Sciatic nerve (tissue), 2 donors: Measurements from ENCODE around the gene NTM. TPM values are rescaled to one million over a fixed set of nuclear protein-coding genes. Genes with fewer than 3 reads are reported as not detected.
"Not testable (repeated sequence)": the region's sequence is repeated elsewhere in the genome, so short reads cannot be mapped to it uniquely, and the experiment has no call there.

Experiments
- ATAC-seq: fragments of 200-7000 bp; cut with Tn5 transposase; one replicate; pipeline ENCODE4 v1.9.1; 2020; ENCODE audit warnings: mild to moderate bottlenecking, moderate library complexity
- DNase-seq: peaks from one replicate; pipeline ENCODE4 v3.0.0-alpha.2; 2020; ENCODE audit warnings: low spot score
- intact Hi-C: fragments of 100-400 bp; cut with DNase I; formaldehyde crosslinking; loops from one replicate; pipeline ENCODE4 v1.14.2; 2022
- total RNA-seq: library from RNA; stranded (reverse); fragmentation: NEBNext Ultra II Directional; extraction: Animal tissue kit (Norgen Biotek cat#: 25700); gene quantifications from one replicate; pipeline ENCODE4 v1.2.1, GENCODE V29; 2021
- donor health status: DM: no; HTN: no; CAD: no.
- donor health status: DM: no; HTN: no; CAD: no.

Gene NTM
- total RNA-seq, 1 donor from 2014 or later: 19.5 TPM

DNA sequence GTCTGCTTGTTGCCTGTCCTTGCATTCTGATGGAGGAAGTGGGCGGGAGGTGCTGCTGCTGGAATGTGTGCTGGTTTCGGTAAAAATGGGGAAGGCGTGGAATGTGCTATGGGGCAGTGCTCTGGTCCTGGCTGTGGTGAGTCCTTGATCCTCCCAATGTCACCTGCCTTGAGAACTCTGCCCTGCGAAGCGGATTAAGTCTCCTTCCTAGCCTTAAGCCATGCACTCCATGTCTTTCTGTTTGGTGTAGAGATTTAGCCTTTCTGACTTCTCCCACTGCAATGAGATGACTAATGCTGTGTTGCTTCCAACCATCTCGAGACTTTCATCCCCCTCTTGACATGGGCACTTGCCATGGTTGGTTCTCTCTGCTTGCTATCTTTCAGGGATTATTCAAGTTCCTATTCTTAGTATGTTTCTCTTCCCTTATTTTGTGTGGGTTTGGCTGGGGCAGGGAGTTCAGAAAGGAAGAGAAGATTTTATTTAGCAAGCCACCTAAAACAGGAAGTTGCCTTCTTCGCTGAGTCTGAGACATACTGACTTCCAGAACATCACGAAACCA is 687.9 kb downstream of the NTM start:
- intact Hi-C loops: no loop called here
- ATAC-seq (peak; percentile 65), DNase-seq (no peak)

DNA sequence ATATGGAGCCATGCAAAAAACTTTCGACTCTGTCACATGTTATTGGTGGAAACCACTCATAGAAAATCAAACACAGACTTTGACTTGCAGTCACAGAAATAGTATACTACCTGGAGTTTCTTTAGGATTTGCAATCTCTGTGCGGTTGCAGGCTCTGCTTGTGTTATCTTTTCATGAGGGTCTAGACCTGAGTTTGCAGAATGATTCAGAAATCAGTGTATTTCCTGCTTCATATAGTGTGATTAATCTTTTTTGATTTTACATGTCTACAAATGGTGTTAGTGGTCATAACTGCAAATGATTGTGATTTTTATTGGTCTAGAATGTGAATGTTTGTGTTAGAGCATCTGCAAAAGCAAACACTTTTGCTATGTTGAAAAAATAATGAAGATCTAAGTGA is 690.2 kb downstream of the NTM start:
- intact Hi-C loops: no loop called here
- DNase-seq (no peak), ATAC-seq (no peak)

DNA sequence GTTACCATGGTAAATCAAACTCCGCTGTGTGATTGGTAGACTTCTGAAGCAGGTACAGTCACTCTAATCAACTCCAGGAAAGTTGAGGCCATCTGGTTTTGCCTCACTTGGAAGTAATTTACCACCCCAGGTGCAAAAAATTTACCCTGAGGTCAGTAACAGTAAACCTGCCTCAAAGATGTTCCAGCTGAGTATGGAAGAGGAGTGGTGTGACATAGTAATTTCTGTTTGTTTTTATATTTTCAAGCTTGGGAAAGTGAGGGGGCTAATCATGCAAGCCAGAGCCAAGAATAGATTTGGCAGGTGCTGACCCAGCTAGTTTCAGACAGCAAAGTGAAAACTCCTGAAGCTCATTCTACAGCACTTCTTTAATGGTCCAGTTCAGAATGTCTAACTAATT is 691.6 kb downstream of the NTM start:
- intact Hi-C loops: no loop called here
- ATAC-seq: no peak
- DNase-seq: no peak

DNA sequence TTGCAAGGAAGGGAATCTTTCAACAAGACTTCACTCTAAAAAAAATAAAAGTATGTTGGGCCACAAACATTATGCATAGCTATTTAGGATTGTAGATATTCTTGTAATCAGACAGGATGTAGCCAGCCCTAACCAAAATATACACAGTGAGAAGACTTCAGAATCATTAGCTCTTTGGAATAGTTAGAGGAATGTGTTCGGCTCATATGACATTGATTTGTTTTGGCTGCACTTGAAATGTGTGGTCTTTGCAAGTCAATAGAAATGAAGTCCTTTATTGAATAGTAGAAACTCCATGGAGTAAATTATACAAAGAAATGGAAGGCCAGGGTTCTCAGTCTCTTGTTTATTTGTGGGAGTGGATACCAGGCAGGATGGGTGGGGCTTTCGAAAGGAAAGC is 692.1 kb downstream of the NTM start:
- DNase-seq (no peak), ATAC-seq (no peak)
- intact Hi-C loops: no loop called here

DNA sequence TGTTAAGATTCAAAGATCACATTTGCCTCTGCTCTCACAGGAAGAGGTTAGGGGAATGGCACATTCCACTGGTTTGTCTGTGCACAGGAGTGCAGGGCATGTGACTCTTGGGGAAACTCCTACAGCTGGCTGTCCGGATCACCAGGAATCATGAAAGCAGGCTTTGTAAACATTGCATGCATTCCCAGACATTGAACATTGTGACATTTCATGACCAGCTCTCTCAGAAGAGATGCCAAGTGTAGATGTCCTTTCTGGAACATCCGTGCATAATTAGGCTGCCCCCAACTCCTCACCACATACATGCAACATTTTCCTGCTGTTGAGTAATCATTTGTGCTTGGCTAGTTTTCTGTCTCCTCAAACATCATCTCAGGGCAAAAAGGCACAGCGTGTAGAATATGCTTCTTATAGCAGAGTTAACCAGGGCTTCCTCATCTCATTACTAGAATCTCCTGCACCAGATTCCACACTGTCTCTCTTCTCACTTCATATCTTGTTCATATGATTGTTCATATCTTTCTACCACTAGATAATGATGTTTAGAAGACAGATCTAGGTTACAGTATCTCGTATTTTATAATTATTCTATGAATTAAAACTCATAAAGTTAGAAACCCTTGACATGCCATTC is 694.7 kb downstream of the NTM start:
- ATAC-seq: peak; percentile 52
- no peak for DNase-seq
- intact Hi-C loops: no loop called here

DNA sequence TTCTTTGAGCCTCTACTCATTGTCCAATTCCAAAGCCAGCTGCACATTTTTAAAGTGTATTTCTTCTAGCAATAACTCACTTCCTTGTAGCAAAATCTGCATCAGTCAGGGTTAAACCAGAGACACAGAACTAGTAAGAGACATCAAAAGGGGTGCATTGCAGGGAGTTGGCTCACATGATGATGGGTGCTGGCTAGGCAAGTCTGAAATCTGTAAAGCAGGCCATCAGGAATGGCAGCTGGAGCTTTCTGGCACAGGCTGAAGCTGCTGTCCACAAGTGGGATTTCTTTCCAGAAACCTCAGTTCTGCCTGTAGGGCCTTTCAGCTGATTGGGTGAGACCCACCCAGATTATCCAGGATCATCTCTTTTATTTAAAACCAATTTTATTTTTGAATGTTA is 698.1 kb downstream of the NTM start:
- intact Hi-C loops: no loop called here
- DNase-seq (no peak), ATAC-seq (no peak)

DNA sequence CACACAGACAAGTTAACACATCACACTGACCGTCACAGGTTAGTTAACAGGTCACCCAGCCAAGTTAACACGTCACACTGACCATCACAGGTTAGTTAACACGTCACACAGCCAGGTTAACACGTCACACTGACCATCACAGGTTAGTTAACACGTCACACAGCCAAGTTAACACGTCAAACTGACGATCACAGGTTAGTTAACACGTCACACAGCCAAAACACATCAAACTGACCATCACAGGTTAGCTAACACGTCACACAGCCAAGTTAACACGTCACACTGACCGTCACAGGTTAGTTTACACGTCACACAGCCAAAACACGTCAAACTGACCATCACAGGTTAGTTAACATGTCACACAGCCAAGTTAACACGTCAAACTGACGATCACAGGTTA is 699.2 kb downstream of the NTM start:
- DNase-seq, intact Hi-C loops, ATAC-seq: not testable (repeated sequence)

DNA sequence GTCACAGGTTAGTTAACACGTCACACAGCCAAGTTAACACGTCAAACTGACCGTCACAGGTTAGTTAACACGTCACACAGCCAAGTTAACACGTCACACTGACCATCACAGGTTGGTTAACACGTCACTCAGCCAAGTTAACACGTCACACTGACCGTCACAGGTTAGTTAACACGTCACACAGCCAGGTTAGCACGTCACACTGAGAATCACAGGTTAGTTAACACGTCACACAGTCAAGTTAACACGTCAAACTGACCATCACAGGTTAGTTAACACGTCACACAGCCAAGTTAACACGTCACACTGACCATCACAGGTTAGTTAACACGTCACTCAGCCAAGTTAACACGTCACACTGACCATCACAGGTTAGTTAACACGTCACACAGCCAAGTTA is 700.5 kb downstream of the NTM start:
- intact Hi-C loops, ATAC-seq, DNase-seq: not testable (repeated sequence)

DNA sequence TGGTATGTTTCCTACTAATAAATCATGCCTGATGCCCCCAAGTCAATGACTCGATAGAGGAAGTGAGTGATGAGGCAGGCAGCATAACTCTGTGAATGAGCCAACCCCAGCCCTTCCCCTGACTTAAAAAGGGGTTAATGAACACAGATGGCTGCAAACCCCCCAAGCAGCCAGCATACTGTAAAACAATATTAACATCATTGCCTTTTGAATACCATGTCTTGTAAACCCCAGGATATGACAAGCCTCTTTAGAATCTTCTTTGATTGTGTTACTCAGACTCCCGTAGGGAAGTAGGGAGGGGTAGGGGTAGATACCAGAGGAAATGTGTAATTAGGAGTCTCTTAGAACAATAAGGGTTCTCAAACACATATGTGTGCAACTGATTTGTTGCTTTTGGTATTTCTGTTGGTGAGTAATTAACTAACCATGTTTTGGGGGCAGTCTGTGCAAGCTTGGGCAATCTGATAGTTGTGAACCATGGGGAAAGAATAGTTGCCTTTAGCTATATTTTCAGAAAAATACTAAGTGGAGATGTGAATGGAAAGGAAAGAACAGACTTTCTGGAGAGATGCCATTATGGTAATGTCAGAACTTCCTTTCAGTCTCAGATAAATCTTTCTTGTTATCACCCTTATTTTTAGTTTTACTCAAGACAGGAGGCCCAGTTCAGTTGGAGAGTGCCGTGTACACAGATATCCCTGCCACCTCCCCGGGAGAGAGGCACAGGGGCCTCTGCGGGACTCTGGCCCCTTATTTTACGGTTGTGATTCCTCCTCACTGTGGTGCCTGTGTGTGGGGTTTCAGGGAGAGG is 701.8 kb downstream of the NTM start:
- ATAC-seq (peak; percentile 83), DNase-seq (no peak)
- intact Hi-C loops: no loop called here

DNA sequence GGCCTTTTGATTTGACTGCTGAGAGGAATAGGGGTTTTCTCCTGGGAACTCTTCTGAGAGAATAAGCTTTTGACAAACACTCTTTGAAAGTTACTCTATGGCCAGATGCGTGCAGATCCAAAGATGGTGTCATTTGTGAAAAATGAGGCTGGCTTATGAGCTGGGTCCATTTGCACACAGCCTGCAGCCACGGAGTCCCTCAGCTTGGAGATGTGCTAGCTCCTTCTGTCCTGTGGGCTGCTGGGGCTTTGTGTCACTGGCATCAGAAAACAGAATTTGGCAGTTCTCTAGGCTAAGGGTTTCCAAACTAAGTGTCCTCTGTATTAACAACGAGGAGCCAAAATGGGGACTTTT is 702.4 kb downstream of the NTM start:
- DNase-seq: no peak
- intact Hi-C loops: no loop called here
- peak; percentile 76 for ATAC-seq

DNA sequence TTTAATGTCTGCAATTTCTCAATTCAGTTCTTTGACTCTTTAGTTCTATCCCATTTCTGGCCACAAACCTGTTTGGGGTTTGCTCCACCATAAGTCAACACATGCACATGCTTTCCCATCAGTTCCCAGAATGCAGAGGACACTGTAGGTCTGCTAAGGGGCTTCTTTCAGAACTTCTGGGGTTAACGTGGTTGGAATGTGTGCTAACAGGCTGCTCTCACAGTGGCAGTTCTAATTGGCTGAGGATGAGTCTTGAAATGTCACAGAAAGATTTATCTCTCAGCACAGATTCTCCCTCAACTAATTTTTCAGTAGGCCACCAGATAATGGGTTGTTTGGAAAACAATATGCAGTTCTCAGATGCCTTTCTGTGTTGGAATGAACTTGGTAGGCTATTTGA is 703.4 kb downstream of the NTM start:
- ATAC-seq (no peak), DNase-seq (no peak)
- intact Hi-C loops: no loop called here

DNA sequence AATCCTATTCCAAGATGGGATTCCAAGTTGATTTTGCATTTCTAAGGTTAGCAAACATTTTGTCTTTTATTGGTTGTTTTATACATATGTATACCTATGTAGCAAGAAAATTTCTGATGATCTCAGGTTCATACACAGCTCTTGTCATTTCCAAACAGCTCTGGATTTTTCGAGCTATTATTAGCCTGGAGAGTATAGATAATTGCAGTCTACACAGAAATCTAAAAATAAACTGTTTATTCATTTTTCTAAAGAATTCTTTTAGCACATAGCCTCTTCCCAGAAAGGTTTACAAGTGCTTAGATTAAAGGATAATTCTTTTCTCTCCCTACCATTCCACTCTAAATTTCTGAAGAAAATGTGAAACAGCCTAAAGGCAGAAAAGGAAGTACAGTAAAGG is 705.0 kb downstream of the NTM start:
- DNase-seq (no peak), ATAC-seq (no peak)
- intact Hi-C loops: no loop called here

DNA sequence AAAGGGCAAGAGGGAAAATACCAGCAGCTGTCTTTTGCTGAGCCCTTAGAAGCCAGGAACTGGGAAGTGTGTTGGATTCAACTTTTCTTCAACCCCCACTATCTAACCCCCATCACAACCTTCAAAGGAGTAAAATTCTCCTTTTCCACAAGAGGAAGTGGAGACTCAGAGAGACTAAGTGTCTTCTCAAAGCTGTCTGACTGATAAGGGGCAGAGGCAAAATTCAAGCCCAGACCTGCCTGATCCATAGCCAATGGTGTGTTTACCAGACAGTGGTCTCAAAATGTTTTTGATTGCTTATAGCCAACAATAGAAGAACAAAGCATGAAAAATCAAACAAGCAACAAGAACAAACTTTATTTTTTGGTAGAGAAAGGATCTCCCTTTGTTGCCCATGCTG is 707.0 kb downstream of the NTM start:
- intact Hi-C loops: no loop called here
- no peak for DNase-seq
- ATAC-seq: no peak

DNA sequence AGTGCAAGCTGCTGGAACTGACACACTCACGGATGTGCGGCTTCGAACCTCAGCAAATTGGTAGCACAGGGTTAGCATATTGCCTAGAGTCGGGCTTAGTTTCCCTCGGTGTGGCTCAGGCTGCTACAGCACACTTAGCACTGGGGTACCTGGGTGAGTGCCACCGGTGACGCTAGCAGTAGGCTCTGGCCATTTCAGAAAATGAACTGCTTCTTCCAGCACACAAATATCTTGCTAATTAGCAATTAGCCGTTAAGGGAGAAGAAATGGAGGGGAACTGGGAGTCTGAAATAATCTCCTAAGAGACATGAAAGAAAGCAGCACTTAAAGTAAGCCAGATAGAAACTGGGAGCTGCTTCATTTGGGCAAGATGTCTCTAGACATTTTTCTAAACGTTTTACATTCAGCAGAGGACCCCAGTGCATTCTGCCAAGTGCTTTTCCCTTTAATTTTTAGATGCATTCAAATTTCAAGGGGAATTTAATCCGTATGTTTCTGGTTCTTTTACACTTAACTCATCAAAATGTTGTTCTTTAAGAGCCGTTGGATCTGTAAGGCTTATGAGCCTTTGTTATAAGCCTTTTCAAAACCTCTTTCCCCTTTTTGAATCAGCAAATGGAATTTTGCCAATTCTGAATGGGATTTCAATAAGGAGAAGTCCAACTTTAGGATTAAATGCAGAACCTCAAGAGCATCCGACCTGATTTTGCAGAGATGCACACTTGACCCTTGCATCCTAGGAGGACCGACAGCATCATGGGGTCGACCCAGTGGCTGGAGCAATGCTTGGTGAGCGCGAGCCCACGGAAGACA is 708.1 kb downstream of the NTM start:
- DNase-seq (no peak), ATAC-seq (no peak)
- intact Hi-C loops: no loop called here

DNA sequence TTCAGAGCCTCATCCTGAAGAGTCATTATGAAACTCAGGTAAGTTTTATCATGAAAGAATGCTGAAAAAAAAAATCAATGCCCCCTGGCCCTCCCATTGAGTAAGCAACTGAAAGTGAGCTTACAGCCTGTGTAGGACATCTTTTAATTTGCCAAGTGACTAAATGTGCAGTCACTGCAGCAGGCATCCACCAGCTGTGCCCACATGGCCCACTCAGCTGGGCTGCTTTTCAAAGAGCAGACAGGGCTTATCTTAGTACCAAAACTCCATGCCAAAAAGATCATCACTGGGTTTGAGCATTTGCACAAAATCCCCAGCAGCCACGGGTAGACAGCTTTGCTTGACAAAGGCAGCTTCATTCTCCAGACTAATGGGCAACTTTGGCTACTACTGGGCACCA is 709.7 kb downstream of the NTM start:
- no peak for DNase-seq
- intact Hi-C loops: no loop called here
- no peak for ATAC-seq

DNA sequence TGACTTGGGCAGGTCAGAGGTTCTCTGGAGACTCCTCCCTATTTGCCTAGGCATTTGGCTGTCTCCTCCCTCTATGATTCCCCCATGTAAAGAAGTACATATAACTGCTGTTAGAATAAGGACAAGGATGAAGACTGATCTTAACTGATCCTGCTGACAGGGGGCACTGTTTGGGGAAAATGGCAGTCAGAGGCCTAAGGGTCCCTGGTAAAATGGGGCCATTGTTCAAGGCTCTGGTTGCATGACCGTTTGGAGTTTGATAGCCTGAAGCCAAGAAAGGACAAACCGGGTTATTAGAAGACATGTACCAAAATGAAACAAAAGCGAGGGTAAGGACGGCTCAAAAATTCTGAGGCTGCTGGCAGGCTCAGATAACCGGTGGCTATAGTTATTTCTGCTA is 712.2 kb downstream of the NTM start:
- intact Hi-C loops: no loop called here
- no peak for ATAC-seq
- DNase-seq: no peak

DNA sequence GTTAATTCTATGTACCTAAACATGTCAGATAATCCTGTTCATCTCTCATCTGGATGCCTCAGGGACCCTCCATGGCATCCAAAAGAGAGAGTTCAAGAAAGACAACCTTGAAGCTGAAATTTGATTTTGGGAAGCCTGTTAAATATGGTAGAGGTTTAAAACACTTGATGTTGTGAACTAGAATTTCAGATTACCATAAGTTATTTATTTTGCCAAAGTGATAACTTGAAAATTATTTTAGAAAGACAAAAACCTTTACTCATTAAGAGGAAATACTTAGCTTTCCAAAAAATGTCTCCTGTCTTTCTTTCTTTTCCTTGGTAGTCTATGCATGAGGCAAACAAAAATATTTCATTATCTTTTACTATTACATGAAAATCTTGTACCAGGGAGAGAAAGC is 714.0 kb downstream of the NTM start:
- DNase-seq (no peak), ATAC-seq (no peak)
- intact Hi-C loops: no loop called here

DNA sequence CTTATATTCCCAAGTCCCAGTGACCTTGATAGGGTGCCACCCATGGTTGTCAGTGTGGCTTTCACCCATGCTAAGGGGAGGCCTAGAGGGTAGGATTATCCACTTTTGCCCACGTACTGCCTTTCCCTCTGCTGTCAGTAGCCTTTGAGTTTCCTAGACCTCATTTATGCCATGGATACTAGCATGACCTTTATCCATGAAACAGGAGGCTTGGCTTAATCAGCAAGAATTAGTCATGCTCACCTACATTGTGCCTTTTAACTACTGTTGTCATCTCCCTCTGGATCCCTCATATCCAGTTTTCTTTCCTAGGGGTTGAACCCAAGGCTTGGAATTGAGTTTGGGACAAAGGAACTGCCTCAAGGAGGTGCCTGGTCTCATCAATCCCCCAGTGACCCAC is 716.7 kb downstream of the NTM start:
- DNase-seq (no peak), ATAC-seq (no peak)
- intact Hi-C loops: no loop called here

DNA sequence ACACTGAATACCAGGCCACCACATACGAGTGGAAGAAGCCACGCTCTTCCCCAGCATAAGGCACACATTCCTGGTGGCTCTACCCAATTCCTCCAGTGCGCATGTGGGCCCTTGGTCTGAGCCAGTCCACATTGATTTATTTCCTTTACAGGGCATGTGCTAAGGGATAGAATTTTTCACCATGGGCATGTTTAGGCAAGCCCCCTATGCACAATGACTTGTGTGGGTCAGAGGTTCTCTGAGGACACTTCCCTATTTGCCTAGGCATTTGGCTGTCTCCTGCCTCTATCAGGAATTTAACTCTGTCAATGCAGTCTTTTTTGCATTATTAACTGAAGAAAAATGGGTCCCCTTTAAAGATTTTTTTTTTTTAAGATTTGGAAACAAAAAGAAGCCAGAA is 718.1 kb downstream of the NTM start:
- no peak for ATAC-seq
- intact Hi-C loops: no loop called here
- DNase-seq: no peak
